WTC11 (cell line): ENCODE data around the gene MICAL2. TPM values are rescaled to one million over a fixed set of nuclear protein-coding genes. Genes with fewer than 3 reads are reported as not detected.

ENCODE experiments used
- ATAC-seq: fragments of 200-7000 bp; cut with Tn5 transposase; 2 replicates; pipeline ENCODE4 v1.10.0; 2021; ENCODE audit warnings: mild to moderate bottlenecking, moderate library complexity
- CTCF ChIA-PET: fragments of 300-600 bp; sonication (Branson Sonifier 250); formaldehyde crosslinking; loops from one replicate; lab custom pipeline; 2021; ENCODE audit warnings: antibody characterized with exemption; lab: Charles Lee
- POLR2A ChIA-PET: fragments of 350-600 bp; sonication (Branson Sonifier 250); formaldehyde crosslinking; loops from one replicate; lab custom pipeline; 2021; ENCODE audit warnings: antibody characterized with exemption; lab: Charles Lee
- DNase-seq: peaks from one replicate; pipeline ENCODE4 v3.0.0; 2021; ENCODE audit warnings: low spot score
- H3K27ac Mint-ChIP-seq: 2 replicates; pipeline ENCODE4 v1.8.0; 2021; ENCODE audit warnings: mixed read lengths
- H3K27me3 Mint-ChIP-seq: 2 replicates; pipeline ENCODE4 v1.8.0; 2021; ENCODE audit warnings: low read depth, mild to moderate bottlenecking, moderate library complexity, mixed read lengths
- H3K36me3 Mint-ChIP-seq: 2 replicates; pipeline ENCODE4 v1.8.0; 2021; ENCODE audit warnings: mixed read lengths
- H3K4me1 Mint-ChIP-seq: 2 replicates; pipeline ENCODE4 v1.8.0; 2022; ENCODE audit warnings: mixed read lengths
- H3K4me3 Mint-ChIP-seq: 2 replicates; pipeline ENCODE4 v1.8.0; 2021; ENCODE audit warnings: mild to moderate bottlenecking, moderate library complexity, mixed read lengths
- H3K9me3 Mint-ChIP-seq: 2 replicates; pipeline ENCODE4 v1.8.0; 2021; ENCODE audit warnings: mixed read lengths
- AFF4 ChIP-seq: sonication (generic); formaldehyde crosslinking; IDR thresholded peaks from 2 replicates; pipeline ENCODE4 v1.8.1; 2023; ENCODE audit warnings: mild to moderate bottlenecking, missing genetic modification reagents, borderline replicate concordance
- ATF6 ChIP-seq: sonication (generic); formaldehyde crosslinking; IDR thresholded peaks from 2 replicates; pipeline ENCODE4 v1.8.1; 2023; ENCODE audit warnings: mild to moderate bottlenecking, missing genetic modification reagents
- E2F1 ChIP-seq: sonication (generic); formaldehyde crosslinking; IDR thresholded peaks from 2 replicates; pipeline ENCODE4 v1.8.0; 2022; ENCODE audit warnings: mild to moderate bottlenecking, missing genetic modification reagents
- ERG ChIP-seq: fragments of 250-450 bp; sonication (Bioruptor Pico); IDR thresholded peaks from 2 replicates; pipeline ENCODE4 v1.8.0; 2021; ENCODE audit warnings: mild to moderate bottlenecking
- ETV6 ChIP-seq: sonication (generic); formaldehyde crosslinking; IDR thresholded peaks from 2 replicates; pipeline ENCODE4 v1.8.1; 2022; ENCODE audit warnings: mild to moderate bottlenecking, missing genetic modification reagents
- FOXP4 ChIP-seq: sonication (generic); formaldehyde crosslinking; IDR thresholded peaks from 2 replicates; pipeline ENCODE4 v1.8.0; 2022; ENCODE audit warnings: mild to moderate bottlenecking, missing genetic modification reagents
- MAX ChIP-seq: sonication (generic); formaldehyde crosslinking; IDR thresholded peaks from 2 replicates; pipeline ENCODE4 v1.8.0; 2022; ENCODE audit warnings: mild to moderate bottlenecking, missing genetic modification reagents
- ZBTB21 ChIP-seq: sonication (generic); formaldehyde crosslinking; IDR thresholded peaks from 2 replicates; pipeline ENCODE4 v1.8.1; 2023; ENCODE audit warnings: mild to moderate bottlenecking, missing genetic modification reagents, borderline replicate concordance
- ZNF121 ChIP-seq: sonication (generic); formaldehyde crosslinking; IDR thresholded peaks from 2 replicates; pipeline ENCODE4 v1.8.0; 2023; ENCODE audit warnings: missing genetic modification reagents
- total RNA-seq: library from RNA; stranded (reverse); gene quantifications from 3 replicates; pipeline ENCODE4 v1.2.3, GENCODE V29; 2021

MICAL2 gene
- total RNA-seq, 1 experiment from 2014 or later, result 3.1 TPM

GRCh38 chr11:12085371-12086251 lies 24.8 kb upstream of the MICAL2 start:
- CTCF ChIA-PET, result interaction anchor here (0.7 to 3.4 kb wide), 9 partner anchors 13 to 196 kb away, joined by 3 to 22 read pairs (median 5); no protein-coding TSS in a partner anchor
- Mint-ChIP-seq H3K4me3 (no peak overlapping the region), H3K27ac (no peak overlapping the region), H3K9me3 (peaks cover 5% of the 10 kb centered on the region), H3K36me3 (no peaks in the 10 kb centered on the region), H3K27me3 (no peaks in the 10 kb centered on the region), H3K4me1 (peaks cover 9% of the 10 kb centered on the region)
- DNase-seq (no peak), ATAC-seq (no peak)
- TF ChIP-seq AFF4 (no peak), ERG (CRISPR knock-in tag) (no peak), ZBTB21 (CRISPR knock-in tag) (no peak), E2F1 (CRISPR knock-in tag) (no peak), FOXP4 (CRISPR knock-in tag) (no peak), MAX (no peak)
- POLR2A ChIA-PET, result no interaction called here

- H3K27ac Mint-ChIP-seq, result no peak overlapping the region
- H3K9me3 Mint-ChIP-seq, result peaks cover 5% of the 10 kb centered on the region
- no peak for TF ChIP-seq ZNF121 (CRISPR knock-in tag)
- TF ChIP-seq ATF6 (CRISPR knock-in tag), result no peak
- no peak for TF ChIP-seq ETV6
- CTCF ChIA-PET, result interaction anchor here (0.7 to 3.4 kb wide), 13 partner anchors 9 to 195 kb away, joined by 3 to 22 read pairs (median 5); no protein-coding TSS in a partner anchor
- POLR2A ChIA-PET, result no interaction called here
- H3K4me1 Mint-ChIP-seq, result peaks cover 9% of the 10 kb centered on the region
- ATAC-seq, result peak; percentile 50
- no peak for DNase-seq
- no peaks in the 10 kb centered on the region for H3K27me3 Mint-ChIP-seq
- no peak overlapping the region for H3K4me3 Mint-ChIP-seq
- H3K36me3 Mint-ChIP-seq, result no peaks in the 10 kb centered on the region
Observed at GRCh38 chr11:12086271-12087074, 23.9 kb upstream of the MICAL2 start.
